ENCODE results near the gene RCBTB1.
"Not testable (repeated sequence)": the region's sequence is repeated elsewhere in the genome, so short reads cannot be mapped to it uniquely, and the experiment has no call there.

Gene RCBTB1

DNA sequence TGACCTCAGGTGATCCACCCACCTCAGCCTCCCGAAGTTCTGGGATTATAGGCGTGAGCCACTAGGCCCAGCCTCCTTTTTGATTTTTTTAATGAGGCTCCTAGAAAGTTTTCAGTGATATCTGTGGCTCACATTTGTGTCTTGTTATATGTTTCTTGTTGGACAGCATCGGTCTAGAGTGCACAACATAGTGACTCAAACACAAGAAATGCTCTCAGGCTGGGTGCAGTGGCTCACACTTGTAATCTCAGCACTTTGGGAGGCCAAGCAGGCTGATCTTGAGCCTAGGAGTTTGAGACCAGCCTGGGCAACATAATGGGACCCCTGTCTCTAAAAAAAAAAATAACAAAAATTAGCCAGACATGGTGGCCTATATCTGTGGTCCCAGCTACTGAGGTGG is 81.4 kb downstream of the RCBTB1 start:
- DNase-seq = no peak

DNA sequence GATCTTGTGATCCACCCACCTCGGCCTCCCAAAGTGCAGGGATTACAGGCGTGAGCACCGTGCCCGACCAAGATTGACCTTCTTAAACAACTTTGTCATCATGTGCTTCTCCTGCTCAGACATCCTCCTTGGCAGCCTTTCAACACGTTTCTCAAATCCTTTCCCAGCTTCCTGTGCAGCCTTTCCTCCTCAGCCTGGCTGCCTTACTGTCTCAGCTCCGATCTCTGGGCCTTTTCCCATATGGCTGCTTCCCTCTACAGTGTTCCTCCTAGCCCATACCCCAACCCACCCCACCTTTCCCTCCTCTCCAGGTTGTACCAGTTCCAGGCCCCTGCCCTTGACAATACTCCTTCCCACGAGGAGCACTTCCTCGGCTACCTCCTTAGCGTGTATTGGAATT is 82.4 kb downstream of the RCBTB1 start:
- DNase-seq = no peak

- DNase-seq = no peak
These were observed 85.3 kb downstream of the RCBTB1 start for GRCh38 chr13:49499889-49500660.

- DNase-seq = no peak
These were observed 87.2 kb downstream of the RCBTB1 start for GRCh38 chr13:49498206-49498605.

- DNase-seq = no peak
These were observed 88.1 kb downstream of the RCBTB1 start for GRCh38 chr13:49497272-49497671.

- DNase-seq = not testable (repeated sequence)
These were observed 88.5 kb downstream of the RCBTB1 start for GRCh38 chr13:49496837-49497236.

GRCh38 chr13:49495783-49496762 is 89.3 kb downstream of the RCBTB1 start, which contains the start of gene PHF11:
TSS of gene PHF11 (plus strand) at chr13:49495953. CDS start at chr13:49496002, 49 bp downstream.
- peak in 1 of 3 experiments; percentile 19 for DNase-seq

DNA sequence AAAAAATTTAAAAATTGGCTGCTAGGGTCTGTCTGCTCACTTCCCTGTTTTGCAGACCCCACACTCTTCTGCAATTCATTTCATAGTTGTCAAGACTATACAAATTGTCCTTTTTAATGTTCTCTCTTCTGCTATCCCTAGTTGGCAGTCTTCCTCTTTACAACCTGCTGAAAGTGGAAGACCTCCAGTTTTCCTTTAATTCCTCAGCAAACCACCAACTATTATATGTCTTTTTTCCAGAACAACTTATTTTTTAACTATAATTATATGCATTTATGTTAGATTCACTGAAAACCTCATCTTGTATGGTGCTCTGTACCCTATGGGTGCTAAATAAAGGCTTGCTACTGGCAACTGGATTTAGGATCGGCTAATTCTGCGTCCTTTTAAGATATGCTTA is 90.7 kb downstream of the RCBTB1 start:
- DNase-seq = no peak

DNA sequence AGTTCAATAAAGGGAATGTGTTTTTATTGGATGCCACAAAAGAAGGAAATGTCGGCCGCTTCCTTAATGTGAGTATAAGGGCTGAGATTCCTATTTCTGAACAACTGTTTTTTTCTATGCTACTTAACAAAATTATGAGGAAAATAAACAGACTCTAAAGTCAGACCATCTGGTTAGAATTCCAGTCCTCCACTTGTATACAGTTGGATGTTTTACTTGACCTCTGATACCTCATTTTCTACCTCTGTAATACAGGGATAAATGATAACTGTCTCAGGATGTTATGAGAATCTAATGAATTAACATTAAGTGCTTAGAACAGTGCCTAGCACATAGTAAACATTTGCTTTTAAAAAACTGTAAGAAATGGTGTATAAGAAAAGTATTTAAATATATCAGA is 96.8 kb downstream of the RCBTB1 start:
- DNase-seq = no peak
